HepG2 (cell line): ENCODE results near the gene SNAPC4. TPM values are rescaled to one million over a fixed set of nuclear protein-coding genes. Genes with fewer than 3 reads are reported as not detected.
A peak's percentile ranks its signal among the peaks of the same experiment; 100 is the strongest.

Experiments used
- CENPBD1 ChIP-seq: sonication (generic); formaldehyde crosslinking; IDR thresholded peaks from 2 replicates; pipeline ENCODE4 v1.8.0; 2022; ENCODE audit warnings: missing genetic modification reagents, low read depth, mild to moderate bottlenecking, borderline replicate concordance
- GLI4 ChIP-seq: sonication (generic); formaldehyde crosslinking; IDR thresholded peaks from 2 replicates; pipeline ENCODE4 v1.5.1; 2020; ENCODE audit warnings: missing genetic modification reagents, mild to moderate bottlenecking, moderate library complexity, borderline replicate concordance
- NCOR1 ChIP-seq: fragments of 200-600 bp; sonication (generic); IDR thresholded peaks from 2 replicates; pipeline ENCODE4 v1.7.0; 2017; ENCODE audit warnings: antibody characterized with exemption, low read length, borderline replicate concordance
- PCBP2 ChIP-seq: fragments of 200-400 bp; formaldehyde crosslinking; optimal IDR thresholded peaks from 2 replicates; pipeline ENCODE3; 2018; ENCODE audit warnings: low read length, low read depth; ENCODE audit not compliant: poor library complexity, severe bottlenecking
- PLSCR1 ChIP-seq: sonication (generic); formaldehyde crosslinking; IDR thresholded peaks from 2 replicates; pipeline ENCODE4 v1.5.0; 2020; ENCODE audit warnings: missing genetic modification reagents, mild to moderate bottlenecking, borderline replicate concordance
- STAT5B ChIP-seq: sonication (generic); formaldehyde crosslinking; IDR thresholded peaks from 2 replicates; pipeline ENCODE4 v1.4.0; 2020; ENCODE audit warnings: missing genetic modification reagents
- ZBTB37 ChIP-seq: sonication (generic); formaldehyde crosslinking; IDR thresholded peaks from 2 replicates; pipeline ENCODE4 v1.4.0; 2020; ENCODE audit warnings: mild to moderate bottlenecking, missing genetic modification reagents
- ZHX2 ChIP-seq, 2 experiments: sonication (generic) in 1 of 2; formaldehyde crosslinking in 1 of 2; IDR thresholded peaks; 2 replicates each; pipeline versions ENCODE4 v1.6.1 to v1.9.0; 2014 to 2022; ENCODE audit warnings: antibody characterized with exemption in 1 of 2, borderline replicate concordance in 1 of 2, inconsistent platforms in 1 of 2, low read depth in 1 of 2, missing genetic modification reagents in 1 of 2
- ZNF326 ChIP-seq: sonication (generic); formaldehyde crosslinking; IDR thresholded peaks from 2 replicates; pipeline ENCODE4 v1.4.0; 2020; ENCODE audit warnings: missing genetic modification reagents, borderline replicate concordance
- ZNF530 ChIP-seq: sonication (generic); formaldehyde crosslinking; IDR thresholded peaks from 2 replicates; pipeline ENCODE4 v1.5.0; 2020; ENCODE audit warnings: low read depth, mild to moderate bottlenecking, missing genetic modification reagents
- ZNF550 ChIP-seq: sonication (generic); formaldehyde crosslinking; IDR thresholded peaks from 2 replicates; pipeline ENCODE4 v1.4.0; 2020; ENCODE audit warnings: mild to moderate bottlenecking, missing genetic modification reagents, borderline replicate concordance
- ZSCAN25 ChIP-seq: sonication (generic); formaldehyde crosslinking; IDR thresholded peaks from 2 replicates; pipeline ENCODE4 v1.8.0; 2022; ENCODE audit warnings: mild to moderate bottlenecking, missing genetic modification reagents
- polyA plus RNA-seq, 8 experiments: library from polyadenylated mRNA; depleted of rRNA in 3 of 8; stranded (reverse) in 7 of 8; unstranded in 1 of 8; fragments of >200 nt; fragmentation: Illumina TruSeq in 4 of 8; extraction: Trizol in 4 of 8; gene quantifications; 2 replicates each; pipeline versions ENCODE4 v1.2.1 to v1.2.3, GENCODE V29; 2011 to 2016; ENCODE audit warnings: low read depth in 4 of 8, missing spikeins in 1 of 8, mixed read lengths in 1 of 8; ENCODE audit not compliant: insufficient read depth in 1 of 8
- total RNA-seq, 5 experiments: library from RNA; depleted of rRNA; stranded (reverse); fragments of >200 nt; fragmentation: Illumina TruSeq; extraction: Trizol; gene quantifications; 2 replicates each; pipeline ENCODE4 v1.2.3, GENCODE V29; 2016; ENCODE audit warnings: low read depth in 1 of 5
- TF ChIP-seq, protein P1 (sequence below): fragments of 450-650 bp; IDR thresholded peaks from 2 replicates; pipeline ENCODE4 v1.6.1; 2017; ENCODE audit warnings: mild to moderate bottlenecking
- TF ChIP-seq, protein P2 (sequence below): sonication (generic); formaldehyde crosslinking; IDR thresholded peaks from 2 replicates; pipeline ENCODE4 v1.8.0; 2022; ENCODE audit warnings: missing genetic modification reagents, mild to moderate bottlenecking, borderline replicate concordance

The SNAPC4 gene
- total and polyA plus RNA-seq, 2 of the 13 experiments (the other 11 are each of a cell fraction or from before 2014, with no cell fraction given): 2.0 to 6.0 TPM

DNA sequence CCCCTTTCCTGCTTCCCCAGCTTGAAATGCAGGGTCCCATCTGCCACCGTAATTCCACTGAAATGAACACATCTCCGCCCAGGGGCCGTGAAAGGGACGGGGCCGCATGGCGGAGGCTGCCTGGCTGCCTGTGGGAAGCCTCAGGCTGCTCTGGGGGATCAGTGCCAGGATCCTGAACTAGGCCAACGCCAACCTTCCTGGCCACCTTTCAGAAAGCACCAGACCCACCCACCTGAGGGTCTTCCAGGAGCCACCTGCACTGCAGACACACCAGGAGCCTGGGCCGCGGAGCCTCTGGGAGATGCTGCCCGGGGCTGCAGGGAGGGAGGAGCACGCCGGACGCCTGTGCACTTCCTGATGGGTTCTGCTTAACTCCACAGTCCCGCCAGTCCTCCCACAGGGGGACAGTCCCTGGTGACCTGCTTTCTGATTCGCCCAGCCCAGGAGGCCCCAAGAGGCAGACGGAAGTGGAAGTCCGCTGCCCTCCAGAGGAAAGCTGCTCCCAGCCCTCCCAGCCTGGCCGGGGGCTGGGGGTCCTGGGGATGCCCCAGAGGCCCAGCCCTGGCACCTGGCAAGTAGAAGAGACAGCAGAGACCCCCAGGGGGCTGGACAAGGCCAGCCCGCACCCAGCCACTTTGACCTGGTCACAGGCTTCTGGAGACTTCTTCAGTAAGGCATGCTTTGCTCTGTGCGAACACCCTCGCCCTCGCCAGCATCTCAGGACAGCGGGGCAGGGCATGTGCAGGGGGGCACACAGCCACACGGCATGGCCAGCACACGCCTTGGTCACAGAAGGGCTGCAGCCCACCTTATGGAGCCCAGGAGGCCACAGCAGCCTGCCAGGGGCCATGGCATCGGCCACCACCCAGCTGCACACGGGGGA, 26.4 kb downstream of the SNAPC4 start, which contains the start of gene CARD9 (continued):
- TF ChIP-seq ZHX2 (IDR thresholded peaks at IDR 0.05; ENCODE audit: low read depth) (no peak), ZHX2 (CRISPR knock-in tag; IDR thresholded peaks at IDR 0.05; ENCODE audit: borderline replicate concordance) (no peak), ZNF326 (CRISPR knock-in tag) (no peak), ZBTB37 (CRISPR knock-in tag) (0 out of 2 replicates have a peak, but pooled peaks have one; percentile 29), GLI4 (CRISPR knock-in tag) (no peak), CENPBD1 (CRISPR knock-in tag) (no peak), ZNF550 (CRISPR knock-in tag) (no peak), NCOR1 (no peak), ZNF530 (CRISPR knock-in tag) (no peak), PCBP2 (no peak), STAT5B (CRISPR knock-in tag) (no peak), ZSCAN25 (CRISPR knock-in tag) (no peak), PLSCR1 (no peak)
- TF ChIP-seq, protein P1, sequence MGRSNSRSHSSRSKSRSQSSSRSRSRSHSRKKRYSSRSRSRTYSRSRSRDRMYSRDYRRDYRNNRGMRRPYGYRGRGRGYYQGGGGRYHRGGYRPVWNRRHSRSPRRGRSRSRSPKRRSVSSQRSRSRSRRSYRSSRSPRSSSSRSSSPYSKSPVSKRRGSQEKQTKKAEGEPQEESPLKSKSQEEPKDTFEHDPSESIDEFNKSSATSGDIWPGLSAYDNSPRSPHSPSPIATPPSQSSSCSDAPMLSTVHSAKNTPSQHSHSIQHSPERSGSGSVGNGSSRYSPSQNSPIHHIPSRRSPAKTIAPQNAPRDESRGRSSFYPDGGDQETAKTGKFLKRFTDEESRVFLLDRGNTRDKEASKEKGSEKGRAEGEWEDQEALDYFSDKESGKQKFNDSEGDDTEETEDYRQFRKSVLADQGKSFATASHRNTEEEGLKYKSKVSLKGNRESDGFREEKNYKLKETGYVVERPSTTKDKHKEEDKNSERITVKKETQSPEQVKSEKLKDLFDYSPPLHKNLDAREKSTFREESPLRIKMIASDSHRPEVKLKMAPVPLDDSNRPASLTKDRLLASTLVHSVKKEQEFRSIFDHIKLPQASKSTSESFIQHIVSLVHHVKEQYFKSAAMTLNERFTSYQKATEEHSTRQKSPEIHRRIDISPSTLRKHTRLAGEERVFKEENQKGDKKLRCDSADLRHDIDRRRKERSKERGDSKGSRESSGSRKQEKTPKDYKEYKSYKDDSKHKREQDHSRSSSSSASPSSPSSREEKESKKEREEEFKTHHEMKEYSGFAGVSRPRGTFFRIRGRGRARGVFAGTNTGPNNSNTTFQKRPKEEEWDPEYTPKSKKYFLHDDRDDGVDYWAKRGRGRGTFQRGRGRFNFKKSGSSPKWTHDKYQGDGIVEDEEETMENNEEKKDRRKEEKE: no peak
- TF ChIP-seq, protein P2, sequence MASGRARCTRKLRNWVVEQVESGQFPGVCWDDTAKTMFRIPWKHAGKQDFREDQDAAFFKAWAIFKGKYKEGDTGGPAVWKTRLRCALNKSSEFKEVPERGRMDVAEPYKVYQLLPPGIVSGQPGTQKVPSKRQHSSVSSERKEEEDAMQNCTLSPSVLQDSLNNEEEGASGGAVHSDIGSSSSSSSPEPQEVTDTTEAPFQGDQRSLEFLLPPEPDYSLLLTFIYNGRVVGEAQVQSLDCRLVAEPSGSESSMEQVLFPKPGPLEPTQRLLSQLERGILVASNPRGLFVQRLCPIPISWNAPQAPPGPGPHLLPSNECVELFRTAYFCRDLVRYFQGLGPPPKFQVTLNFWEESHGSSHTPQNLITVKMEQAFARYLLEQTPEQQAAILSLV: no peak
